Ishikawa (cell line): Measurements from ENCODE around the gene HADHA.

ENCODE experiments used
- CEBPB ChIP-seq: IDR thresholded peaks from 2 replicates; pipeline ENCODE4 v1.6.1; 2012
- CREB1 ChIP-seq: IDR thresholded peaks from 2 replicates; pipeline ENCODE4 v1.6.1; 2012; ENCODE audit warnings: low read depth
- EGR1 ChIP-seq: IDR thresholded peaks from 2 replicates; pipeline ENCODE4 v1.6.1; 2012
- EP300 ChIP-seq: IDR thresholded peaks from 2 replicates; pipeline ENCODE4 v1.6.1; 2012; ENCODE audit warnings: borderline replicate concordance
- FOXM1 ChIP-seq: IDR thresholded peaks from 2 replicates; pipeline ENCODE4 v1.6.1; 2012; ENCODE audit warnings: low read depth, borderline replicate concordance
- NFIC ChIP-seq: IDR thresholded peaks from 2 replicates; pipeline ENCODE4 v1.6.1; 2012
- RAD21 ChIP-seq: IDR thresholded peaks from 2 replicates; pipeline ENCODE4 v1.6.1; 2012; ENCODE audit warnings: low read depth
- TAF1 ChIP-seq: IDR thresholded peaks from 2 replicates; pipeline ENCODE4 v1.6.1; 2012; ENCODE audit warnings: low read depth, mild to moderate bottlenecking
- TCF12 ChIP-seq: IDR thresholded peaks from 2 replicates; pipeline ENCODE4 v1.6.1; 2012; ENCODE audit warnings: low read depth
- TEAD4 ChIP-seq: IDR thresholded peaks from 2 replicates; pipeline ENCODE4 v1.6.1; 2012
- YY1 ChIP-seq: IDR thresholded peaks from 2 replicates; pipeline ENCODE4 v1.6.1; 2012; ENCODE audit warnings: low read depth
- ZBTB7A ChIP-seq: IDR thresholded peaks from 2 replicates; pipeline ENCODE4 v1.6.1; 2012; ENCODE audit warnings: low read depth
- TF ChIP-seq, protein P1 (sequence below): IDR thresholded peaks from 2 replicates; pipeline ENCODE4 v1.6.1; 2012; ENCODE audit warnings: low read depth, mild to moderate bottlenecking
- TF ChIP-seq, protein P2 (sequence below): IDR thresholded peaks from 2 replicates; pipeline ENCODE4 v1.6.1; 2012
- TF ChIP-seq, protein P3 (sequence below): IDR thresholded peaks from 2 replicates; pipeline ENCODE4 v1.6.1; 2012

Gene HADHA

DNA sequence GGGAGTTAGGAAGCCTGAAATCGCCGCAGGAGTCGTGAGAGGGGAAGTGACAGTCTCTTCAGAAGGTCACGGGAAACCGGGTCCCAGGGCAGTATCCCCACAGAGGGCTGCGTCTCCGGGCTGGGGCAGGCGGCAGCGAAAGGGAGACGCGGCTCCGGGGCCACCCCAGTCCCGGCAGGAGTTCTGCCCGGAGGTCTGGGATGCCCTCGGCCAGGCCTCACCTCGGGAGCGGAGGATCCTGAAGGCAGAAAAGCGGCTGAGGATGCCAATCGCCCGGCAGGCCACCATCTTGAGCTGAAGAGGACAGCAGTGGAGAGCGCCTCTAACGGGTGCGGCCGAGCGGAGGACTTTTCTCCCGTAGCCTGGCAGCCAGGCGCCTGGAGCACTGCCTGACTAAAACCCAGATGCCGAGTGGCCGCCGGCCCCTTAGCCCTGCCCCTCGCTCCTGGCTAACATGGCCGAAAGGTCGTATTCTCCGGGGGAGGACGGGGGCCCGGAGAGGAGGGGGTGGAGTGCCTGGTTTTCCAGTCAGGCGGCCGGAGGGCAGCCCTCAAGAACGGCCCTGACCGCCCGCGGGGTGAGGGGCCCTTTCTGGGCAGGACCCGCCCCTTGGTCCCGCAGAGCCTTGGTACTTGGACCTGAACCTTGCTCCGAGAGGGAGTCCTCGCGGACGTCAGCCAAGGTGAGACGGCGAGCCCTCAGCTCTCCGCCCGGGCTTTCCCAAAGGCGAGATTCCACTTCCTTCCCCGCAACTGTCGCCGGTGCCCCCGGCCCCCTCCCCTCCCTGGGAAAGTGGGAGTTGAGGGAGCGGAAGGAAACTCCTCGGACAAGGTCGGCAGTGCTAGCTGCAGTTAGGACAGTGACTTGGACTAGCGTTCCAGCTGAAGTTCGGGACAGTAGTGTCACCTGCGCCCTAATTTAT lies at the start of gene HADHA, which contains the start of gene HADHB:
Gene HADHA, minus strand, starts transcription at position 324 of the 922 bp plus-strand sequence. Its CDS starts 36 bp downstream, at position 288.
Gene HADHB, plus strand, starts transcription at position 631 of the 922 bp plus-strand sequence. CDS start 9,316 bp downstream, outside the sequence.
- TF ChIP-seq, protein P1, sequence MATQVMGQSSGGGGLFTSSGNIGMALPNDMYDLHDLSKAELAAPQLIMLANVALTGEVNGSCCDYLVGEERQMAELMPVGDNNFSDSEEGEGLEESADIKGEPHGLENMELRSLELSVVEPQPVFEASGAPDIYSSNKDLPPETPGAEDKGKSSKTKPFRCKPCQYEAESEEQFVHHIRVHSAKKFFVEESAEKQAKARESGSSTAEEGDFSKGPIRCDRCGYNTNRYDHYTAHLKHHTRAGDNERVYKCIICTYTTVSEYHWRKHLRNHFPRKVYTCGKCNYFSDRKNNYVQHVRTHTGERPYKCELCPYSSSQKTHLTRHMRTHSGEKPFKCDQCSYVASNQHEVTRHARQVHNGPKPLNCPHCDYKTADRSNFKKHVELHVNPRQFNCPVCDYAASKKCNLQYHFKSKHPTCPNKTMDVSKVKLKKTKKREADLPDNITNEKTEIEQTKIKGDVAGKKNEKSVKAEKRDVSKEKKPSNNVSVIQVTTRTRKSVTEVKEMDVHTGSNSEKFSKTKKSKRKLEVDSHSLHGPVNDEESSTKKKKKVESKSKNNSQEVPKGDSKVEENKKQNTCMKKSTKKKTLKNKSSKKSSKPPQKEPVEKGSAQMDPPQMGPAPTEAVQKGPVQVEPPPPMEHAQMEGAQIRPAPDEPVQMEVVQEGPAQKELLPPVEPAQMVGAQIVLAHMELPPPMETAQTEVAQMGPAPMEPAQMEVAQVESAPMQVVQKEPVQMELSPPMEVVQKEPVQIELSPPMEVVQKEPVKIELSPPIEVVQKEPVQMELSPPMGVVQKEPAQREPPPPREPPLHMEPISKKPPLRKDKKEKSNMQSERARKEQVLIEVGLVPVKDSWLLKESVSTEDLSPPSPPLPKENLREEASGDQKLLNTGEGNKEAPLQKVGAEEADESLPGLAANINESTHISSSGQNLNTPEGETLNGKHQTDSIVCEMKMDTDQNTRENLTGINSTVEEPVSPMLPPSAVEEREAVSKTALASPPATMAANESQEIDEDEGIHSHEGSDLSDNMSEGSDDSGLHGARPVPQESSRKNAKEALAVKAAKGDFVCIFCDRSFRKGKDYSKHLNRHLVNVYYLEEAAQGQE, result 0 out of 2 replicates have a peak, but pooled peaks have one; percentile 41
- TF ChIP-seq, protein P2, sequence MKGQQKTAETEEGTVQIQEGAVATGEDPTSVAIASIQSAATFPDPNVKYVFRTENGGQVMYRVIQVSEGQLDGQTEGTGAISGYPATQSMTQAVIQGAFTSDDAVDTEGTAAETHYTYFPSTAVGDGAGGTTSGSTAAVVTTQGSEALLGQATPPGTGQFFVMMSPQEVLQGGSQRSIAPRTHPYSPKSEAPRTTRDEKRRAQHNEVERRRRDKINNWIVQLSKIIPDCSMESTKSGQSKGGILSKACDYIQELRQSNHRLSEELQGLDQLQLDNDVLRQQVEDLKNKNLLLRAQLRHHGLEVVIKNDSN, result no peak
- TF ChIP-seq EP300 (no peak), NFIC (no peak), TEAD4 (peak; percentile 9; the same call in 1 of the 2 replicates), ZBTB7A (0 out of 2 replicates have a peak, but pooled peaks have one; percentile 67), CEBPB (no peak), EGR1 (no peak), TCF12 (no peak), TAF1 (peak; percentile 78), YY1 (peak; percentile 86), FOXM1 (no peak), RAD21 (no peak), CREB1 (no peak)
- TF ChIP-seq, protein P3, sequence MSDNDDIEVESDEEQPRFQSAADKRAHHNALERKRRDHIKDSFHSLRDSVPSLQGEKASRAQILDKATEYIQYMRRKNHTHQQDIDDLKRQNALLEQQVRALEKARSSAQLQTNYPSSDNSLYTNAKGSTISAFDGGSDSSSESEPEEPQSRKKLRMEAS, result 0 out of 2 replicates have a peak, but pooled peaks have one; percentile 26

DNA sequence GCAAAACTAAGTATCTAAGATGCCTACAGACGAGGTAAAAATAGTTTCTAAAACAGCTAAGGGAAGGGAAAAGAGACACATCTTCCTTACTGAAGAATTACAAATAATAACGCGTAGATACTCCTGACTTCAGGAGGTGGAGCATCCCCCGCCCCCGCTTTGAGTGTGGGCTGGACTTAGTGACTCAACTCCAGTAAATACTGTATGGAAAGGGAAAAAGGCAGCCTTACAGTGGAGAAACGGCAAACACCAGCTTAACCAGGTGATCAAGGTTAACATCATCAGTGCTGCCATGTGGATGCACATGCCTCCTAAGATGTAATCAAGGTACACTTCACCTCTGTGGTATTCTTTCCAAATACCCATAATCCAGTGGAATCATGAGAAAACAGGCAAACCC lies 48.2 kb upstream of the HADHA start:
- TF ChIP-seq NFIC, result no peak
- TF ChIP-seq, protein P3, result no peak
- TF ChIP-seq RAD21, result no peak
- TF ChIP-seq, protein P1, result no peak
- no peak for TF ChIP-seq TCF12

DNA sequence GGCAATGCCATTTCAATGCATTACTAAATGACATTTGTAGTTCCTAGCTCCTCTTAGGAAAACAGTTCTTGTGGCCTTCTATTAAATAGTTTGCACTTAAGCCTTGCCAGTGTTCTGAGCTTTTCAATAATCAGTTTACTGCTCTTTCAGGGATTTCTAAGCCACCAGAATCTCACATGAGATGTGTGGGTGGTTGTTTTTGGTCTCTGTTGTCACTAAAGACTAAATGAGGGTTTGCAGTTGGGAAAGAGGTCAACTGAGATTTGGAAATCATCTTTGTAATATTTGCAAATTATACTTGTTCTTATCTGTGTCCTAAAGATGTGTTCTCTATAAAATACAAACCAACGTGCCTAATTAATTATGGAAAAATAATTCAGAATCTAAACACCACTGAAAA lies 45.6 kb upstream of the HADHA start:
- TF ChIP-seq TCF12 (no peak), YY1 (no peak), TEAD4 (no peak)

DNA sequence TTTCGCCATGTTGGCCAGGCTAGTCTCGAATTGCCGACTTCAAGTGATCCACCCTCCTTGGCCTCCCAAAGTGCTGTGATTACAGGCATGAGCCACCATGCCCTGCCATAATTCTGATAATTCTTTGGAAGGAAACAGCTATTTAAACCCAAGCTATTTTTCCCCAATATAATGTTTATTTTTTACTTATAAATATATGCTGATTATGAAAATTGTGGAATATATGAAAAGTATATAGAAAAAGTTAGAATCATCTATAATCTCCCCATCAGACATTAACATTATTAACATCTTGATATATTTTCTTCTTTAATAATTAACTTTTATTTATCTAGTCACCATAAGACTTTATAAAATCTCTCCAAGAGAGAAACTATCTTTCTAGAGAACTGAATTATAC lies 41.5 kb upstream of the HADHA start:
- TF ChIP-seq, protein P2, result no peak
- TF ChIP-seq YY1 (no peak), CEBPB (no peak), TCF12 (no peak), EP300 (no peak)

DNA sequence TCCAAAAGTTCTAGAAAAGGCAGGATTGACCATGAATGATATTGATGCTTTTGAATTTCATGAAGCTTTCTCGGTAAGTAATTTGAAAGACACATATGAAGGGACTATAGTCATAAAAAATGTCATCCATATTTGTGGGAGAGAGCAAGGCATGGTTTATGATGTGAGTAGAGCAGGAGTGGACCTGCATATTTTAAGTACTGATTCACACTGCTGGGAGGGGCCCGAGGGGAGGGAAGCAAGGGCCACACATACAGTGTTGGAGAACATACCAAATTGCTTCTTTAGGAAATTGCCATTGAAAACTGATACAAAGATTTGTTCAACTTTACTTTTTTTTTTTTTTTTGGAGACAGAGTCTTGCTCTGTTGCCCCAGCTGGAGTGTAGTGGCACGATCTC lies 39.7 kb upstream of the HADHA start:
- TF ChIP-seq EGR1, result no peak
- TF ChIP-seq FOXM1, result no peak
- TF ChIP-seq TEAD4, result no peak
- TF ChIP-seq, protein P1, result no peak
- no peak for TF ChIP-seq EP300
- TF ChIP-seq TAF1, result no peak
- TF ChIP-seq, protein P3, result no peak
- no peak for TF ChIP-seq RAD21
- no peak for TF ChIP-seq ZBTB7A
